HG03442 (cell line): ENCODE results near the gene NVL.

ENCODE experiments used
- ATAC-seq: cut with Tn5 transposase; IDR thresholded peaks from one replicate; pipeline ENCODE4 v1.9.1; 2021; ENCODE audit warnings: mild to moderate bottlenecking, moderate library complexity; ENCODE audit not compliant: unreplicated experiment

Gene NVL

GRCh38 chr1:224201383-224201782 lies 128.6 kb downstream of the NVL start:
- ATAC-seq = no peak

DNA sequence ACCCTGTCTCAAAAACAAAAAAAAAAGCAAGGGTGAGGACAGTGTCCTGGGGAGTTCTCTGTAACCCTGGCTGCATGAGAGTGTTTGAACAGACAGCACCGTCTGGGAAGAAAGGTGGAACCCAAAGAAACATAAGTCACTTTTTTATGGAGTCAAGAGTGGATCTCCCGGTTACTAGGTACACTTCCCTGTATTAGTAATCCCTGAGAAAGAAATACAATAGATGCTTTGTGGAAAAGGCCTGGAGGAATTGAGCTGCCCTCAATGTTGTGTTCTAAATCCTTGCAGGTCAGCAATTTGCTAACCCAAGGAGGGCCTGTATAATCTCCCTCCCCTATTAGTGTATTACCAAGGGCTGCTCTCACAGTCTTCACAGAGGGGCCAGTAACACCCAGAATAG lies 130.3 kb downstream of the NVL start:
- ATAC-seq = no peak

GRCh38 chr1:224198572-224198971 lies 131.4 kb downstream of the NVL start:
- no peak for ATAC-seq

DNA sequence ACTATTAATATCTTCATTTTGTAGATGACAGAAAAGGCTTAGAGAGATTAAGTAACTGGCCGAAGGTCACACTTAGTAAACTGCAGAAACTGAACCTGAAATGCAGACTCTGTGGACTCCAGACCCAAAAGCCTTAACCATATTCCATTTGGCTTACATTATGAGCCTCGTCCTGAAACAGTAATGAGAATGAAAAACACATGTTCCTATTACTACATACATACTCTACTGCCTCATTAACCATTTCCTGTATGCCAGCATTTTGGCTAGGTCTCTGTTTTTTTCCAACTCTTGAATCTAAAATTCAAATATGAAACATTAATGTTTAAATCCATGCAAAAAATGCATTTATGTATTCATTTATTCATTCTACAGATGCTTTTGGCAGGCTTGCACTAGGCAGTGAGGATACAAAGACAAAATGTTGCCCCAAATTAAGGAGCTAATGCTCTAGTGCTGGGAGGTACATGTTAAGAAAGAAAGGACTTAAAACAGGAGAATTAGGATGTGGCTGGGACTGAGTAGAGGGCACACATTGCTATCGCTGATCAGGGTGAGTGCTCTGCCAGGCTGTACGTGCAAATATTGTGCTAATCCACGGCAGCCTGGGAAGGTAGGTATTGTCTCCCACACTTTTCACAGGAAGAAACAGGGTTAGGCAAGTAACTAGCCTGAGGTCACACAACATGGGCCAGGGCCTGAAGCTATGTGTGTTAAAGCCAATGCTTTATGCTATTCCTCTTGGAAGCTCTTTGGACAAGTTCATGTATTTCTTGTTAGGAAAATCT lies 133.0 kb downstream of the NVL start:
- no peak for ATAC-seq

DNA sequence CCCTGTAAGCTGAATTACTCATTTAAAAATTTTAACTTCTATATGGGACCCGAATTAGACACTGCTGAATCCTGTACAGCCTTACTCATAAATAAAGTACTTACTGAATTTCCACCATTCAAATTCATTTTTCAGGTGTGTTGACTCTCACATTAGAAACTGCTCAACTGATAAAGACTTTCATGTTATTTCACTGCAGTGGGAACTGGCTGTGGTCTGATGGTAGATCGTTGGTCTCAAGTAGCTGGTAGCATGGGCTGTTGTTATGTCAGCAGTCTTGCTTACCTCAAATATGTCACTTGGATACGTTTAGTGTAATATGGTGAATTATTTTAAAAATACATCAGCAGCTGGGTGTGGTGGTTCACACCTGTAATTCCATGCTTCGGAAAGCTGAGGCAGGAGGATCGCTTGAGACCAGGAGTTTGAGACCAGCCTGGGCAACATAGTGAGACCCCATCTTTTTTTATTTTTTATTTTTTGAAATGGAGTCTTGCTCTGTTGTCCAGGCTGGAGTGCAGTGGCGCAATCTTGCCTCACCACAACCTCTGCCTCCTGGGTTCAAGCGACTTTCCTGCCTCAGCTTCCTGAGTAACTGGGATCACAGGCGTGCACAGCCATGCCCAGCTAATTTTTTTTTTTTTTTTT lies 136.5 kb downstream of the NVL start:
- ATAC-seq = no peak

DNA sequence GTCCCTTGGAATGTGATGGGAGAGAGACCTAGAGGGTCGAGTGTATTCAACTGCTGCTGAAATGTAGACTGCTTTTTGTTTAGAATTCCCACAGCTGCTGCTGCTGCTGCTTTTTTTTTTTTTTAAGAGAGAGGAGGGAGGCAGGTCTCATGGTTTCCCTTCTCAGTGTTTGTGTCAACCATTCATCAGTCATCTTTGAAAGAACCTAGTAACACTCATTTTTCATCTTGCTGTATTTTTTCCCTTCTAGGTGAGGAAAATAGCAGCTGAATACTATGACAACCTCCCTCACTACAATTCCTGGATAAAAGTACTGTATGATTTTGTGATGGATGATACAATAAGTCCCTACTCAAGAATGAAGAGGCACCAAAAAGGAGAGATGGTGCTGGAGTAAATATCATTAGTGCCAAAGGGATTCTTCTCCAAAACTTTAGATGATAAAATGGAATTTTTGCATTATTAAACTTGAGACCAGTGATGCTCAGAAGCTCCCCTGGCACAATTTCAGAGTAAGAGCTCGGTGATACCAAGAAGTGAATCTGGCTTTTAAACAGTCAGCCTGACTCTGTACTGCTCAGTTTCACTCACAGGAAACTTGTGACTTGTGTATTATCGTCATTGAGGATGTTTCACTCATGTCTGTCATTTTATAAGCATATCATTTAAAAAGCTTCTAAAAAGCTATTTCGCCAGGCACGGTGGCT lies 137.7 kb downstream of the NVL start:
- ATAC-seq = no peak

DNA sequence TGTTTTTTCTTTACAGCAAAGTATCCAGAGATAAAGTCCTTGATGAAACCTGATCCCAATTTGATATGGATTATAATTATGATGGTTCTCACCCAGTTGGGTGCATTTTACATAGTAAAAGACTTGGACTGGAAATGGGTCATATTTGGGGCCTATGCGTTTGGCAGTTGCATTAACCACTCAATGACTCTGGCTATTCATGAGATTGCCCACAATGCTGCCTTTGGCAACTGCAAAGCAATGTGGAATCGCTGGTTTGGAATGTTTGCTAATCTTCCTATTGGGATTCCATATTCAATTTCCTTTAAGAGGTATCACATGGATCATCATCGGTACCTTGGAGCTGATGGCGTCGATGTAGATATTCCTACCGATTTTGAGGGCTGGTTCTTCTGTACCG lies 140.4 kb downstream of the NVL start:
- no peak for ATAC-seq

GRCh38 chr1:224188286-224188685 lies 141.7 kb downstream of the NVL start:
- no peak for ATAC-seq

- no peak for ATAC-seq
Measured at GRCh38 chr1:224185208-224185607, 144.8 kb downstream of the NVL start.

DNA sequence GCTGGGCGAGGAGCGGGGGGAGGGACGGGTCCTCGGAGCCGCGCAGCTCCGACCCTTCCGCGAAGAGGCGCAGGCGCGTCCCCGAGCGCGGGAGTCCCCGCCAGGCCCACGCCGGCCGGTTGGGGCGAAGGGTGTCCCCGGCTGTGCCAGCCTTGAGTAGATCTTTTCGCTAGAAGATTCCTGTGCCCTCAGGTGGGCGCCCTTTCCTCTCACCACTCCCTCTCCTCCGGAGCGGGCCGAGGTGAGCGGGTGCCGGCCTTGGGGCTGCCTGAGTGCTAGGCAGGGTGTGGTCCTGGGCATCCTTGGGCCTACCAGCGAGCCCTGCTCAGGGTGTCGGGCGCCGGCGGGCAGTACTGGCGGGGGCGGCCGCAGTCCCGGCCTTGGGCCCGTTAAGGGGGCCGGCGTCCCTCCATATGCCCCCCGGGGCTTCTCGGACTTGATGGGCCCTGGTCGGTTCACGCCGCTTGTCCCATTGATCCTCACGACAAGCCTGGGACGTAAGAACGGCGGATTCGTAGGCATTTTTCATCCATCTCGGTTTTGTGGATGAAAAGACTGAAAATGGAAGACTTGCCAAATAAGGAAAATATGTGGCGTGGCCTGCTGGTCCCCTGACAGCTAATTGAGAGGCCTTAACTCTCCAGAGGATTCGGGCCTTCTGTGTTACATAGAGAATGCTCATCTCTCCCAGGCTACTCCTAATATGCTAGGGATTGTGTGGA lies 146.2 kb downstream of the NVL start:
- ATAC-seq = peak; percentile 44

GRCh38 chr1:224182866-224183590 lies 146.9 kb downstream of the NVL start, which contains the start of gene DEGS1:
DEGS1 (plus strand) TSS chr1:224183240; CDS start chr1:224183337, 97 bp downstream.
- ATAC-seq = peak; percentile 59

- ATAC-seq = peak; percentile 39
Measured at GRCh38 chr1:224182057-224182865, 147.7 kb downstream of the NVL start.

- no peak for ATAC-seq
Measured at GRCh38 chr1:224181453-224181810, 148.5 kb downstream of the NVL start.

DNA sequence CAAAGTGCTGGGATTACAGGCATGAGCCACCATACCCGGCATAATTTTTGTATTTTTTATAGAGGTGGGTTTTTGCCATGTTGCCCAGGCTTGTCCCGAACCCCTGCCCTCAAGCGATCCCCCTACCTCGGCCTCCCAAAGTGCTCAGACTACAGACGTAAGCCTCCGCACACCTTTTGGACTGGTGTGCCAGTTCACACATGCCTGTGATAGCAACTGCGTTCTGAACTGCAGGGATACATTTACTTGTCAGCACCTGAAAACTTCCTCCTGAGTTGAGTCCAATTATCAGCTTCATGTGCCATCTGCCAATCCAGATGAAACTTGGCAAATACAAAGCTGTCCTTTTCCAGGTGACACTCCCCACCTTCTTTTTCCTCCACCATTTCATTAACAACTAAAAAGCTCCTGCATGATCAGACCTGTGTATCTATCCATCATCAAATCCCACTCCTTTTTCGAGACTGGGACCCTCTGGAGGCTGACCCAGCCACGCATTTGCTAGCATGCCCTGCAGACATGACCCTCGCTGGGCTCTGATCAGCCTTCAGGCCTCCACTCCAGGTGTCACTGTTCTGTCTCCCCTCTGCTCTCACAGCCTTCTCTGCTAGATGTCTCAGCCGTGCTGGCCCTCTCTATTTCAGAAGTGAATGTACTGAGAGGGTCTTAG lies 149.1 kb downstream of the NVL start:
- no peak for ATAC-seq

DNA sequence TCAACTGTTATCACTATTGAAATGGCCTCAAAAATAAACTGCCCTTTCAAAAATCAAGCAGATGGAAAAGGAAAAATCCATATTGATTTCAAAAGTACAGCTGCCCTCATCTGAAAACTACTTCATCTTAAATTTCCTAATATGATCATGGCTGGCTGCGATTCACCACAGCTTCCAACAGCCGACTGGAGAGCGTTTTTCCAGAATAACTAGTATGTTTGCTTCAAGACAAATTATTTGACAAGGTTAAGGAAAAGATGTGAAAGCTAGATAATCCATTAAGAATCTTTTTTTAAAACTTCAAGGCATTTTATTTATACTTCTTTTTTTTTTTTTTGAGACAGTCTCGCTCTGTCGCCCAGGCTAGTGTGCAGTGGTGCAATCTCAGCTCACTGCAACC lies 151.1 kb downstream of the NVL start:
- ATAC-seq = no peak

DNA sequence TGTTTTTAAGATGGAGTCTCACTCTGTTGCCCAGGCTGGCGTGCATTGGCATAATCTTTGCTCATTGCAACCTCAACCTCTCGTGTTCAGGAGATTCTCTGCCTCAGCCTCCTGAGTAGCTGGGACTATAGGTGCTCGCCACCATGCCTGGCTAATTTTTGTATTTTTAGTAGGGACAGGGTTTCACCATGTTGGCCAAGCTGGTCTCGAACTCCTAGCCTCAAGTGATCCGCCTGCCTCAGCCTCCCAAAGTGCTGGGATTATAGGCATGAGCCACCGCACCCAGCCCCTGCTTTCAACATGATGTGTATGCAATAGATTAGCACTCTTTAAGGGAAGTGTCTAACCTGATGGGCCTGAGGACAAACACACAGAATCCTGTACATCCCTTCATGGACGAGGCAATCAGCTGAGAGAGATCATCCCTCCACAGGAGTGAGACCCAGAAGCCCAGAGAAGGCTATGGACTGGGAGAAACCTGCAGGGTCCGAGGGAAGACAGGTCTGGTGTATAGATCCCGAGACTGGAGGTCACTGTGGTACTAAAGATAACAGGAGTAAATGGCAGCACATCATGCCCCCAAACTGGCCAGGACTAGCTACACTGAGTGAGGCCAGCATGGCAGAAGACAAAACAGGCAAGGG lies 152.5 kb downstream of the NVL start:
- no peak for ATAC-seq
